ENCODE results near the gene ADPRHL1.
"Not testable (repeated sequence)": the region's sequence is repeated elsewhere in the genome, so short reads cannot be mapped to it uniquely, and the experiment has no call there.

Gene ADPRHL1

DNA sequence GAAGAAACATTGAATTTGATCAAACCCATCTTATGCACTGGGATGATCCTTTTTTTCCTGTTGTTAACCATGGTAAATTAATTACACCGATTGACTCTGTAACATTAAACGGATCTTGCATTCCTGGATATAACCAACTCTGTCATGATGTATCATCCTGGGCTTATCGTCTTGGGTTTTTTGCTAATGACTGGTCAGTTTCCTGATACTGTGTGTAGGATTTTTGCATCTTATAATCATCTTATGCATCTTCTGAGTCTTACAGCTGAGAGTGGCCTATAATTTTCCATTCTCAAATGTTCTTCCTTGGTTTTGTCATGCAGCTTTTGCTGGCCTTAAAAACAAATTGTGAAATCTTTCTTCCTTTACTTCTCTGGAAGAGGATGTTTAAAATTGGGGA lies 24.4 kb upstream of the ADPRHL1 start:
- no peak for DNase-seq

DNA sequence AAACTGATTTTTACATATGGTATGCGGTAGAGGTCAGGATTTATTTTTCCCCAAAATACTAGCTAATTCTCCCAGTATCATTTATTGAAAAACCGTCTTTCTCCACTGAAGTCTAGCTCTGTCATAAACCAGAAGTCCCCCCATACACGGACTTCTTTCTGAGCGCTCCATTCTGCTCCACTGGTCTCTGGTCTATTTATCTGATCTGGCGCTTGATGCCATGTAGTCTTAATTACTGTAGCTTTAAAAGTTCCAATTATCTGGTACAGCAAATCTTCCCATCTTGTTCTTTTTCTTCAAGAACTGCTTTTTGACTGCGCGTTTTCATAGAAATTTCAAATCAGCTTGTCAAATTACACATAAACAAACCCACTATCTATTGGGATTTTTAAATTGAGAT lies 23.5 kb upstream of the ADPRHL1 start:
- no peak for DNase-seq

DNA sequence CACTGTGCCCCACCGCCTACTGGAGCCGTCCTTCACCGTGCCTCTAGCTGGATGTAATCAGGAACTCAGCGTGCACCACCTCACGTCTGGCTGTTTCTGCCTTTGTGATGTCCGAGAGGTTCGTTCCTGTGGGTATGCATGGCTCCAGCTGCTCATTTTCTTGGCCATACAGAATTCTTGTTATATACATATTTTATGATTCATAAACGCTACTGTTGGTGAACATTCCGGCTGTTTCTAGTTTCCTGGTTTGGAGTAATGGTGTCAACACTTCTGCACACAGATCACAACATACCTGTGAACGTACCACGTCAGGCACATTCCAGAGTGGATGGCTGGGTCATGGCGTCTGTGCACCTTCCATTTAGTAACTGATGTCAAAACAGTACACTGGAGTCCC lies 22.6 kb upstream of the ADPRHL1 start:
- no peak for DNase-seq

DNA sequence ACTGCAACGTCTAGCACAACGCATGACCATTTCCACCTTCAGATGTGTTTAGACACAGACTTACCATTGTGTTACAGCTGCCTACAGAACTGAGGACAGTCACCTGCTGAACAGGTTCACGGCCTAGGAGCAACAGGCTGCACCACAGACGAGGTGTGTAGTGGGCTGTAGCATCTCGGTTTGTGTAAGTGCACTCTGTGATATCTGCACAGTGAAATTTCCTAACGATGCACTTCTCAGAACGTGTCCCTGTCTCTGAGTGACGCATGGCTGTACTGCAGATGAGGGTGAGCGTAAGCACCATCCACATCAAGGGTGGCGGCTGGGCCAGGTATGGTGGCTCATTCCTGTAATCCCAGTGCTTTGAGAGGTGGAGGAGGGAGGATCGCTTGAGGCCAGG lies 22.0 kb upstream of the ADPRHL1 start:
- DNase-seq = no peak

DNA sequence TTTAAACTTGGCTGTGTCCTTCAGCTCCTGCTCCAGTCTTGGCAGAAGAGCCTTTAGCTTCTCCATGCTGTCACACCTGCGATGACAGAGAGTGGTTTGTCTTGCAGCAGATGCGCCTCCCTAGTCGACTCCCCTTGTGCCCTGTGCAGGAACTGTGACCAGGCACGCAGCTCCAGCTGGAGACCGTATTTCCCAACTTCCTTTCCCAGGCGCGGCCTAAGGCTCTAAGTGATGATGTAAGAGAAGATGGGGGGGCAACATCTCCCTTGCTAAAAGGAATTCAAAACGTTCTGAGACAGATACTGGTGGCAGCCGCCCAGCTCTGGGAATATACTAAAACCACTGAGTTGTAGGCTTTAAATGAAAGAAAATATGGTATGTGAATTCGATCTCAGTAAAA lies 20.9 kb upstream of the ADPRHL1 start:
- DNase-seq = no peak

DNA sequence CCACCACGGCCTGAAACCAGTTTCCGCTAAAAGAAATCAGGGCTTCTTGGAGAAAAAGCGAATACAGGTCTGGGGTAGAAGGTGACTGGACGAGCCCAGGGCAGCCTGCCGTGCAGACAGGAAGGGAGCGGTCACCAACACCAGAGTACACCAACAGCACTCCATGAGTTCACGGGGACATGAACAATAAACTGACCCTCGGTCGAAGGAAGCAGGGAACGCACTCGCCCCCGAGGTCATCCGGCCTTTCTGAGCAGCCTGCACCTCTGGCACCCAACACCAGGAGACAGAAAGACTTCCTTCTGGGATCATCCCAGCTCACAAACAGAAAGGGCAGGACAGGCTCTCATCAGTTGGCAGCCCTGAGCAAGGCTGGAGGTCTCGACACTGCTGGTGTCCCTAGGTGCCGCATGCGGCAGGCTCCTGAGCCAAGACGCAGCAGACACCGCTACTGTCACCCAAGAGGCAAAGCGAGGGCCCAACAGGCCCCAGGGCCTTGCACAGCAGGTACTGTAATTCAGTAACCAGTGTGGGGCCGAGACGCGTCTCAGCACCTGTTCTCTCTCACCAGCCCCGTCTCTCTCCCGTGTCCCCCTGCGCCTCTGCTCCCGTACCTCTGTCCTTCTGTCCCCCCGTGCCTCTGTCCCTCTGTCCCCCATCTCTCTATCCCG lies 19.2 kb upstream of the ADPRHL1 start:
- no peak for DNase-seq

DNA sequence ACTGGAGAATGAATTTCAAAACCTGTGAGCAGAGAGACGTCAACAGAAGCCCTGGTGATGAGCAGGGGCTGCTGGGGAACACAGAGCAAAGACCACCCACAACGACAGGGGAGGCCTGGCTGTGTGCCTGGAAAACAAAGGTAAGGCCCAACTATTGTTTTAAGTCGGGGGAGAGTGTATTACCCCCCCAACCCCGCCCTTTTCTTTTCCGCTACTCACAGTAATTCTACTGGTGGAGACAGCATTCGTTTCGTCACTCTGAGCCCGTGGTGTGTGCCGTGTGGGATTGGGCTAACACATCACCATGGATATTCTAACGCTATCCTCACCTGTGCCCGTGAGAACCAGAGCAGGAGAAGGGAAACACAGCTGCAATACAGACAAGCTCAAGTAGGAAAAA lies 18.6 kb upstream of the ADPRHL1 start:
- DNase-seq = no peak

DNA sequence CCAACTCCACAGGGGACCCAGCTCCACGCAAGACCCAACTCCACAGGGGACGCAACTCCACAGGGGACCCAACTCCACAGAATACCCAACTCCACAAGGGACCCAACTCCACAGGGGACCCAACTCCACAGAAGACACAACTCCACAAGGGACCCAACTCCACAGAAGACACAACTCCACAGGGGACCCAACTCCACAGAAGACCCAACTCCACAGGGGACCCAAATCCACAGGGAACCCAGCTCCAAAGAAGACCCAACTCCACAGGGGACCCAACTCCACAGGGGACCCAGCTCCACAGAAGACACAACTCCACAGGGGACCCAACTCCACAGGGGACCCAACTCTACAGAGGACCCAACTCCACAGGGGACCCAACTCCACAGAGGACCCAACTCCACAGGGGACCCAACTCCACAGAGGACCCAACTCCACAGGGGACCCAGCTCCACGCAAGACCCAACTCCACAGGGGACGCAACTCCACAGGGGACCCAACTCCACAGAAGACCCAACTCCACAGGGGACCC lies 17.4 kb upstream of the ADPRHL1 start:
- not testable (repeated sequence) for DNase-seq

DNA sequence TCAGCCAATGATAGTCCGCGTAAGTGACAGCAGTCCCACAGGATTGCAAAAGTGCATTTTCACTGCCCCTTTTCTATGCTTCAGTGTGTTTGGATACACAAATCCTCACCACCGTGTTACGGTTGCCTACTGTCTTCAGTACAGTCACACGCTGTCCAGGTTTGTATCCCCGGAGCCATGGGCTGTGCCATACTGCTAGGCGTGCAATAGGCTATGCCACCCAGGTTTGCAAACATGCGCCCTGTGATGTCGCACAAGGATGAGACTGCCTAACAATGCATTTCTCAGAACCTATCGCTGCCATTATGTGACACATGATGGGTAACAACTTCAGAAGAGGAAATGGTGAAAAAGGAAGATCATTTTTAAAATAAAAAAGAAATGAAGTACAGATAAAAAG lies 16.8 kb upstream of the ADPRHL1 start:
- no peak for DNase-seq

DNA sequence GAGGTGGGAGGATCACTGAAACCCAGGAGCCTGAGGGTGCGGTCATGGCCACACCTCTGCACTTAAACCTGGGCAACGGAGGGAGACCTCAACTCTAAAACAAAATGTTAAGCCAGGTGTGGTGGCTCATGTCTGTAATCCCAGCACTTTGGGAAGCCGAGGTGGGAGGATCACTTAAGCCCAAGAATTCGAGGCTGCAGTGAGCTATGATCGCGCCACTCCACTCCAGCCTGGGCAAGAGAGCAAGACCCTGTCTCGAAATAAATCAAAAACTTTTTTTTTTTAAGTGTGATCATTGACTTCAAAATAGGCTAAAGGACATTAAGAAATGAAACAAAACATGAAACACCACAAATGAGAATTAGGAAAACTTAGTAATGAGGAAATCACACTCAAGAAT lies 16.3 kb upstream of the ADPRHL1 start:
- no peak for DNase-seq

DNA sequence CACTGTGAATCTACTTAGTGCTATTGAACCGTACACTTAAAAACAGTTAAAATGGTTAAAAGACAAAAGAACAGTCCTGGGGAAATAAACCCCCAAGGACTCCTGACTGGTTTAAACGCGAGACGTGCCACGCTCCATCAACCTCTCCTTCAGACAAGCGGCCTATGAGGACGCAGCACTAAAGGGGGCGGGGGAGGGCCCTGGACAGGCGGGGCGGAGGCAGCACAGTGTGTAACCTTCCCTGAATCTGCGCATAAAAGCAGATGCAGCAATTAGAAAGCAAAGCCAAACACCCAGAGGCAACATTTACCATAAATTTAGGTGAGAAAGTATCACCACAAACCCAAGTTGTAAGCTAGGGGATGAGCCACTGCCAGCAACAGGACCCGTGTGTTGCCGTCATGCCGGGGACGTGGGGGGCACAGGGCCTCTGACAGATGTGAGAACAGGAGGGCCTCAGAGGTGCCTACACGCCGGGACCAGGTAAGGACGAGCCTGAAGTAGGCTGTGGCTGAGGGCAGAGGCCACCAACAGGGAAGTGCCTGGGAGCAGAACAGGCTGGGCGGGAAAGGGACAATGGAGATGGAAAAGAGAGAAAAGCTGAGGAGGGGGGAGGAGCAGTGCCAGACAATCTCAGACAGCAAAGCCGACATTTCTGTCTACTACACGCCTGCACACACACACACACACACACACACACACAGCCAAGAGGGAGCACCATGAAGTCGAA lies 15.3 kb upstream of the ADPRHL1 start:
- DNase-seq = no peak

DNA sequence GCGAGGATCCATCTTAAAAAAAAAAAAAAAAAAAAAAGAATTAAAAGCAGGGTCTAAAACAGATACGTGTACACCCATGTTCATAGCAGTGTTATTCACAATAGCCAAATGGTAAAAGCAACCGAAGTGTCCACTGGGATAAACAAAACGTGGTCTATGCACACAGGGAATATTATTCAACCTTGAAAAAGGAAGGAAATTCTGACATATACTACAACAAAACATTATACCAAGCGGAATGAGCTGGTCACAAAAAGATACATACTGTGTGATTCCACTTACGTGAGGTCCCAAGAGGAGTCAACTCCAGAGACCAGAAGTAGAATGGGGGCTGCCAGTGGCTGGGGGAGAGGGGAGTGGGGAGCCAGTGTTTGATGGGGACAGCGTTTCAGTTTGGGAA lies 14.7 kb upstream of the ADPRHL1 start:
- no peak for DNase-seq

DNA sequence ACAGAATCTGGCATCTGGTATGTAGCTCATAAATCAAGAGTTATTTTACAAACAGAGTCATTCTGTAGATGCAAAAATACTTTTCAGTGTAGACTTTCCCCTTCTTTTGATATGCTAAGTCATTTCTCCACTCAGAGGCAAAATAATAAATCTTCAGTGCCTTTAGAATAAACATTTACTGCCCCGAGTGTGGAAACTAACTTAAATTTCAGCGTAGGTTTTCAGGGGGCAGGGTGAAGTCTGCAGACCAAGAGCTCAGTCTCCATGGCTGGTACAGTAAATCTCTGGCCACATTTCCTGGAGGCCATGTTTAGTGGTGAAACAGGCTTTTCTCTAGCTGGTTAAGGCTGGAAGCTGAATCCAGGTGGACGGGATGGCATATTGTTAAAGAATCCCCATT lies 13.1 kb upstream of the ADPRHL1 start:
- no peak for DNase-seq

DNA sequence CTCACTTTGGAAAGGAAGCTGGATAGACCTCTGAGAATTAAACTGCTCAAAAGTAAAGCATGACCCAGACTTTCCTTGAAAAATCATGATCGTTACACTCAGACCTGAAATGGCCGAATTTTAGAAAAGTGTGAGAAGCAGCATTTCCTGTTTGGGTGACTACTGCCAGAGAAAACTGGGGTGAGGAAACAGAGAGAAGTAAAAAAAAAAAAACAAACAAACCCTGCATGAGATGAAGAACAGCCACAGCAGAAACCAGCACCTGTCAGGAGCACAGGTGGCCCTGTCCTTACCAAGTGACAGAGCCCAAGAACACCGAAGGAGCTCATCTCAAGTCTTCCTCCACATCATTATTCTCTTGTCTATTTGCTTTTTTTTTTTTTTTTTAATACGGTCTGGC lies 12.0 kb upstream of the ADPRHL1 start:
- DNase-seq = no peak

DNA sequence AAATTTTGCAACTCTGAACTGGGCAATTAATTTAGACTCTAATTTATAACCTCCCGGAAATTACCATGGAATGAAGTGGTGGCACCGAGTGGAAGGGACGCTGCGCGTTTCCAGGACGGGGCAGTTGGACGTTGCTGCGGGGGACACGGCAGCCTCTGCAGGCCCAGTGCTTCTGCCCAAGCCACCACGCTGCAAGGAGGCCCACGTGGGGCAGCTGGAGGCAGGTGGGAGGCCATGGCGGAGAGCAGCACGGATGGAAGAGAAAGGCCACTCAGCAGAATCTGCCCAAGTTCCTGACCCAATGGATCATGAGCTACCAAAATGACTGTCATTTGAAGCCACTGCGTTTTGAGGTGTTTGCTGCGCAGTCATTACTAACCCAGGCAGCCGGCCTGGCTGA lies 11.2 kb upstream of the ADPRHL1 start:
- no peak for DNase-seq

DNA sequence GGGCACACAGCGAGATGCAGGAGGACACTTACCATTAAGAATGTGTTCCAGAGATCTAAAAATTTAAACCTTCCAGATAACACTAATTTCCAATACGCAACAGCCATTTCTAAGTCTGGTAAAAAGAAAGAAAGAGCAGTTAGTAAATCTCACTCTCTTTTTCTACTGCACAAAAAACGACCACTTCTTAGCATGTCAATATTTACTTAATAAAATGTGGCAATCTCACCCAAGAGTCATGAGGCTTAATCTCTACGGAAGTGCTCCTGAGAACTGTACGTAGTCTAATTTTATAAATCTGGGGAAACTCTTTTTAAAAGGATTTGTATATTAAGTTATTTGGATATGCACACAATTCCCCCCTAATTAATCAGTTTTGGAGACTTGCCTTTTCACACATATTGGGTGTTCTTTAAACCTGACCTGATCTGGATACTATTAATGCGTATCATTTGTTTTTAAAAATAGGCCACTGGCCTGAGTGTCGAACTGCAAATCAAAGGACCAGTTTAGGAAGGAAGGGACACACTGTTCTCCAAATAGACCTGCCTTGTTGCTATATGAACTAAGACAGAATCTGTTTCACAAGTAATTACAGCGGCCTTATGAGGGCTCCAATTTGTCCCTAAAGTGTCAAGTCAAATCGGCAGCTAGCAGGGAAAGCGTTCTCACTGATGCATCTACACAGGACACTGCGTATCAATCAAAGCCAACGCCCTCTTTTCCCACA lies 7.9 kb upstream of the ADPRHL1 start:
- DNase-seq = no peak

DNA sequence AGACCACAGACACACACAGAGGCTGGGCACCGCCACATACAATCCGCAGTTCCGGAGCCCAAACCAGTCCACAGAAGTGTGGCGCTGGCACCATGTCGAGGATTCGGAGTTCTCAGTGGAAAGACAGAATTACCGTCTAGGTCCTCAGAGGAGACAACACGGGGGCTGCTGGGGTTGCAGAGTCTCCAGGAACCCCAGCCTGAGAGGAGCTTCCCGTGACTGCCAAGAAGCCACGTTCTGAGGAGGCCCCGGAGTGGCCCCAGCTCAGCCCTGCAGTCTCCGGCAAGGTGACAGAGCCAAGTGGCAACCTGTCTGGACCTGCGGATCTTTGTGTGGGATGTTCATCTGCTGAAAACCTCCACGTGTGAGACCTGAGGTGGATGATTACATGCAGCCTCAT lies 7.3 kb upstream of the ADPRHL1 start:
- DNase-seq = no peak

DNA sequence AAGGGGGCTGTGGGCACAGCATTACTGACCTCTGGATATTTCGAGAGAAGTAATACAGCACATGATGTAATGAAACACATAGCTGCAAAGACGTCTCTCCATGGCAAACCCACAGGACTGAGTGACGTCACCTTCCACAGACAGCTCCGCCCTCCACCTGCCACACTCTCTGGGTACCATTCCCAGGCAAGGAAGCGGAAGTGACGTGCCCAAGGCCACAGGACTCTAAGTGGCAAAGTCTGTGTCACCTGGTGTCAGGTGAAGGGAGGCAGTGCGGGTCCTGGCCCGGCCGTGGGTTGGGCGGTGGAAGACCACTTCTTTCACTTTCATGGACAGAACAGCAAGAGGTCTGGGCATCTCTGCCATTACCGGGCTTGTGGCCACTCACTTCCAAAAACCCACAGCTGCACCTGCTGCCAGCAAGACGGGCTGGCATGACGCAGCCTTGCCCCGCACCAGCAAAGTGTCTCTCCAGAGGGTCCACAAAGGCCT lies 6.8 kb upstream of the ADPRHL1 start:
- no peak for DNase-seq

DNA sequence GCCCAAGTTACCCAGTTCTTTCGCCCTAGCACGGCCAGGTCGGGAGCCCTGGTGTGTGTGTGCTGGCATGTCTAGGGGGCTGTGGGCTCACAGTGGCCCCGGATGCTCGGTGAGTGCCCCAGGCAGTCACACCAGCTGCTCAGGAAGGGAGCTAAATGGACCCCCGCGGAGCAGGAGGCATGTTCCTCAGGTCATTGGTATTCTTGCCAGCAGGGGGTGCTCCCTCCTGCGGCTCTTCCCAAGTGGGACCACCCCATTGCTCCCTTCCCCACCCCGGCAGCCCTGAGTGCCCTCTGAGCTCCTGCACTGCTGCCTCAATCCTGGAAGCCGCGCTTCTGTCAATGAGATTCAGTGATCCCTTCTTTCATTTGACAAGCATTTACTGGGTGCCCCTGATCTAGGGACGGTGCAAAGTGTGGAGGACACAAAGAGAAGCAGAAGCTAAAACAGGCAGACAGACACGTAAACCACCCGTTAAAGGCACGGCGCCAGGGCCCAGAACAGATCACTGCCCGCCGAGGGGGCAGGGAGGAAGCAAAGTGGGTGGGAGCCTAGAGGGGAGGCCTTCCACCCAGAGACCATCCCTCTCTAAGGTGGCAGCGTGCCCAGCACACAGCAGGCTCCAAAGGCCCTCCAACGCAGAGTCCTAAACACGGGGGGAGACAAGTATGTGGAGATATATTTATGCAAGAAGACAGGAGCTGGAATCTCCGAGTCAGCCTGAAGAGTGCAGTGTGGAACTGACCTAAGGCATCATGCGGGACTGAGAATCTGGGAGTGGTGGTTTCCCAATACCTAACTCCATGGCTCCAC lies 5.2 kb upstream of the ADPRHL1 start:
- DNase-seq = no peak

DNA sequence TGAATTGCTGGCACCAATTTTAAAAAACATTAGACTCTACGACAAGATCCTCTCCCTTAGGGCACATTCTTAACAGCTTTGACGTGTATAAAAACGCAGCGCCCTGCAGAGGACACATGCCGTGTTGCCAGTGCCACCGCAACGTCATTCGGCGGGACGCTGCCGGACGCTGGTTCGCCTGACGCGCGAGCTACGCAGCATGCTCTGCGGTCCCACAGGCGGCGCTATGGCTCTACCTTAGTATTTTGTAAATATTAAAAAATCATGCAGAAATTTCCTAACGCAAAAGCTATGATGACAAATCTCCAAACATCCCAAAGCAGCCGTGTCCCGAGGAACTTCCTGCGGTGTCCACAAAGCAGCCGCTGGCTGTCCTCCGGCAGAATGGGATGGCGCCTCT lies 4.2 kb upstream of the ADPRHL1 start:
- no peak for DNase-seq

DNA sequence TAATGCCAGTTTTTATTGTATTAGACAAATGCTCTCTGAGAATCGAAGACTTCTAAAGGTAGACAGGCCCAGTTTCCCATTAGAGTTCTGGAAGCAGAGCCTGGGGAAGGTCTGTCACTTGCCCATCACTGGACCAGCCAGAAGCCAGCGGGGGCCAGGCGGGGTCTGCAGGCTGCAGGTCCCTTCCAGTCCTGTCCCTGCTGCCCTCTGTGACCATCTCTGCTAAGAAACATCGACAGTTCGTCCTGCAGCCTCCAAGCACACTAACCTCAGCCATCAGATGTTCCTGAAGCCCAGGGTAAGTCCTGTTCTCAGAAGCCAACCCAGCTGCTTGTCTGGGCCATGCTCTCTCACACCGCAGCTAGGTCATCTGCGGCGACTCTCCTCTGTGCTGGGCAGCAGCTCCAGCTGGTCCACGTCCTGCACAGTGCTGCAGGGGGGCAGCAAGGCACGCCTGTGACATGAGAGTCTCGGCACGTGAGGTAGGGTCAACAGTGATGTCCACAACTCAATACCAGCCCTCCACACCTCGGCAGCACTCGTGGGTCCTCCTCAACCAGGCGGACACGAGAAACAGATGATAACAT lies 2.9 kb upstream of the ADPRHL1 start:
- no peak for DNase-seq

DNA sequence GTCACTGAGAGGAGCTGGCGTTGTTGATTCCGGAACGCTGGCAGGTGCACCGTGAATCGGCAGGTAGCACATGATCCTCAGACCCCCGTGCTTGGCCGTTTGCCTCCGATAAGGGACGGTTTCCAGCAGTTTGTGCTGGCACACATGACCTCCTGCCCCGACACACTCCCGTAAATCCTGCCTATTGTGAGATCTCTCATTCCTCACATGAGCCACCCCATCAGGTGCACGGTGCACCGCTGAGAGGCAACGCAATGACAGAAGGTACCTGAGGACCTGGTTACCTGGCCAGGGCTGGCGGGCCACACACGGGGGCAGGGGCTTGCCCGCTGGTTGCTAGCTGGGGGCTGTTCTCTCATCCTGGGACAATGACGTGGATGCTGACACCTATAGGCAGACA lies 2.1 kb upstream of the ADPRHL1 start:
- DNase-seq = no peak

DNA sequence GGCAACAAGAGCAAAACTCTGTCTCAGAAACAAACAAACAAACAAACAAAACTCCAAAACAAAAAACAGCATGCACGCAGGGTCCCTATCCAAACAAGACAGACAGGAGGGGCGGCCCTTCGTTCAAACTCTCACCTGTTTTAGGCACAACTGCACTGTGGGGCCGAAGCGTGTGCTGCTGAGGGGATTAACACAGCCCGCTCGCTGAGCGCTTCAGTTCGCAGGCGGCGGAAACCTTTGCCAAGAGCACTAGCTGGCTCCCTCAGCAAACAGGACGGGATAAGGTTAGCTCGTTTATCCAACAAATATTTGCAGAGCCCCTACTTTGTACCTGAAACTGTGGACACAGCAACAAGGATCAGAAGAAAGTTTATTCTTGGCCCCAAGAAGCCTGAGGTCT lies 1.6 kb upstream of the ADPRHL1 start:
- no peak for DNase-seq
